C4-2B (cell line): Measurements from ENCODE around the gene PUM2.

Experiments
- ZFX ChIP-seq: fragments of 450-650 bp; IDR thresholded peaks from 2 replicates; pipeline ENCODE4 v1.6.1; 2017
- TF ChIP-seq, protein P1 (sequence below): fragments of 450-650 bp; conservative IDR thresholded peaks from 2 replicates; pipeline ENCODE4 v1.5.1; 2017; ENCODE audit warnings: mild to moderate bottlenecking

GRCh38 chr2:20327370-20327769, 23.3 kb downstream of the PUM2 start:
- TF ChIP-seq, protein P1, sequence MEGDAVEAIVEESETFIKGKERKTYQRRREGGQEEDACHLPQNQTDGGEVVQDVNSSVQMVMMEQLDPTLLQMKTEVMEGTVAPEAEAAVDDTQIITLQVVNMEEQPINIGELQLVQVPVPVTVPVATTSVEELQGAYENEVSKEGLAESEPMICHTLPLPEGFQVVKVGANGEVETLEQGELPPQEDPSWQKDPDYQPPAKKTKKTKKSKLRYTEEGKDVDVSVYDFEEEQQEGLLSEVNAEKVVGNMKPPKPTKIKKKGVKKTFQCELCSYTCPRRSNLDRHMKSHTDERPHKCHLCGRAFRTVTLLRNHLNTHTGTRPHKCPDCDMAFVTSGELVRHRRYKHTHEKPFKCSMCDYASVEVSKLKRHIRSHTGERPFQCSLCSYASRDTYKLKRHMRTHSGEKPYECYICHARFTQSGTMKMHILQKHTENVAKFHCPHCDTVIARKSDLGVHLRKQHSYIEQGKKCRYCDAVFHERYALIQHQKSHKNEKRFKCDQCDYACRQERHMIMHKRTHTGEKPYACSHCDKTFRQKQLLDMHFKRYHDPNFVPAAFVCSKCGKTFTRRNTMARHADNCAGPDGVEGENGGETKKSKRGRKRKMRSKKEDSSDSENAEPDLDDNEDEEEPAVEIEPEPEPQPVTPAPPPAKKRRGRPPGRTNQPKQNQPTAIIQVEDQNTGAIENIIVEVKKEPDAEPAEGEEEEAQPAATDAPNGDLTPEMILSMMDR: no peak
- TF ChIP-seq ZFX: no peak
